T-helper 9 cell (primary cell): Measurements from ENCODE around the gene PRSS57.
"Not testable (repeated sequence)": the region's sequence is repeated elsewhere in the genome, so short reads cannot be mapped to it uniquely, and the experiment has no call there.

ENCODE experiments used
- DNase-seq: peaks from one replicate; pipeline ENCODE4 v3.0.0-alpha.2; 2020

The PRSS57 gene

GRCh38 chr19:722553-723101 is 27.4 kb upstream of the PRSS57 start:
- DNase-seq = no peak

GRCh38 chr19:720345-721160 is 25.3 kb upstream of the PRSS57 start:
- DNase-seq = no peak

- no peak for DNase-seq
These were observed 24.5 kb upstream of the PRSS57 start for GRCh38 chr19:719636-720344.

- DNase-seq = no peak
These were observed 23.8 kb upstream of the PRSS57 start for GRCh38 chr19:718991-719512.

- no peak for DNase-seq
These were observed 23.1 kb upstream of the PRSS57 start for GRCh38 chr19:718251-718951.

- DNase-seq = no peak
These were observed 20.1 kb upstream of the PRSS57 start for GRCh38 chr19:715347-715746.

GRCh38 chr19:711254-711653 is 16.0 kb upstream of the PRSS57 start:
- no peak for DNase-seq

GRCh38 chr19:710767-711166 is 15.5 kb upstream of the PRSS57 start:
- DNase-seq = no peak

GRCh38 chr19:709965-710571 is 14.8 kb upstream of the PRSS57 start:
- no peak for DNase-seq

- no peak for DNase-seq
These were observed 14.1 kb upstream of the PRSS57 start for GRCh38 chr19:709196-709964.

GRCh38 chr19:708154-709143 is 13.2 kb upstream of the PRSS57 start, which contains the start of gene PALM:
PALM (plus strand) TSS chr19:708935; CDS start chr19:709147, 212 bp downstream.
- no peak for DNase-seq

GRCh38 chr19:704447-704741 is 9.1 kb upstream of the PRSS57 start:
- no peak for DNase-seq

GRCh38 chr19:703651-704446 is 8.6 kb upstream of the PRSS57 start:
- DNase-seq = peak; percentile 66

GRCh38 chr19:703329-703650 is 8.0 kb upstream of the PRSS57 start:
- no peak for DNase-seq

- not testable (repeated sequence) for DNase-seq
These were observed 7.6 kb upstream of the PRSS57 start for GRCh38 chr19:702847-703246.

- not testable (repeated sequence) for DNase-seq
These were observed 4.6 kb upstream of the PRSS57 start for GRCh38 chr19:699885-700284.

- DNase-seq = not testable (repeated sequence)
These were observed 3.3 kb upstream of the PRSS57 start for GRCh38 chr19:698529-698928.

GRCh38 chr19:694481-695351 is 536 bp downstream of the PRSS57 start:
- DNase-seq = no peak

GRCh38 chr19:690203-690602 is 5.0 kb downstream of the PRSS57 start:
- no peak for DNase-seq
